Amniotic stem cell (primary cell): ENCODE measurements around the gene SCN1B.
"Not testable (repeated sequence)": the region's sequence is repeated elsewhere in the genome, so short reads cannot be mapped to it uniquely, and the experiment has no call there.

ENCODE experiments used
- DNase-seq: peaks from one replicate; lab custom pipeline; 2025; lab: John Stamatoyannopoulos, UW

The SCN1B gene

GRCh38 chr19:35030257-35031071 lies at the start of gene SCN1B:
Gene SCN1B, plus strand, starts transcription at chr19:35030470. Its CDS starts 351 bp downstream, at chr19:35030821.
- peak; percentile 48 for DNase-seq

DNA sequence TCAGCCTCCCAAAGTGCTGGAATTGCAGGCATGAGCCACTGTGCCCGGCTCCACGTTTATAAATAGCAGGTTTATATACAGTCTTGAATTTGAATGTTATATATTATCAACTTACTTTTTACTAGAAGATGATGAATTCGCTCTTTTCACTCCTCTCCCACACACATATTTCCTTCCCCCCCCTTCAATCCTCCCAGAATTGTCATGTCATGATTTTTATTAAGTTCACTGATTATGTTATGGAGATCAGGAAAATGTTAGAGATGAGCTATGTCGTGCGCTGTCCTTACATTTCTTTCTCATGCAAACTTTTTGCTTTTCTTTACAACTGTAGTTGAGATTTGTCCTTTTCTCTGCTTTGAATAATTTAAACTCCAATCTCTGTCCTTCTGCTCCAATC lies 48.0 kb upstream of the SCN1B start:
- no peak for DNase-seq

- DNase-seq: no peak
Observed at GRCh38 chr19:34983786-34984185, 46.5 kb upstream of the SCN1B start.

- DNase-seq: no peak
Observed at GRCh38 chr19:34984287-34984686, 46.0 kb upstream of the SCN1B start.

DNA sequence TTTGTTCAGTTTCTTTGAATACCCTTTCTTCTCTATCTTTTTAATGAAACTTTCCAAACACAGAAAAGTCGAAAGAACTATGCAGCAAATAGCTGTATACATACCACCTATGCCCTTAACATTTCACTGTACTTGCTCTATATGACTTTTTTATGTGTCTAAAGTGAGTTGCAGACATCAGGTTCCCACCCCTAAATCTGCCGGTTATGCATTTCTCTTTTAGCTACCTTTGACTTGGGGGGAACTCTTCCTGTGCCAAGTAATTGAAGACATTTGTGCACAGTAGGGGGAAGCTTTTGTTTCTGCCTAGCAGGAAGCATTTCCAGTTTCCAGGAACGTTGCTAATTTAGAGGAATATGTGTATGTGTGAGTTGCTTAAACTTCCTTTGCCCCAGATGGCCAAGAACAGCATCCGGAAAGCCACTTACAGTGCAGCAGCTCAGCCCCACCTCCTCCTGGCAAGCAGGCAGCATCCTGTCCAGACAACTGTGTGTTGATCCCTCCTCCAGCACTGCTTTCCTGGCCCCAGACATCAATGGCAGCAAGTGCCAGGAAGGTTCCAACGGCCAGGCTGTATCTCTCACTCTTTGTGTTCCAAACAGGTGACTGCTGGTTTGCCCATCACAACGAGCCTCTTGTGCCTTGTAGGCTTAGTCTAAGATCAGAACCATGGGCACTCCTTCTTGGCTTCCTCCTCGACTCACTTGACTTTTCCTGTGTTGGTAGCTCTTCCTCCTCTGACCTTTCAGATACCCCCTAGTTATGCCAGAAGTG lies 44.8 kb upstream of the SCN1B start:
- no peak for DNase-seq

DNA sequence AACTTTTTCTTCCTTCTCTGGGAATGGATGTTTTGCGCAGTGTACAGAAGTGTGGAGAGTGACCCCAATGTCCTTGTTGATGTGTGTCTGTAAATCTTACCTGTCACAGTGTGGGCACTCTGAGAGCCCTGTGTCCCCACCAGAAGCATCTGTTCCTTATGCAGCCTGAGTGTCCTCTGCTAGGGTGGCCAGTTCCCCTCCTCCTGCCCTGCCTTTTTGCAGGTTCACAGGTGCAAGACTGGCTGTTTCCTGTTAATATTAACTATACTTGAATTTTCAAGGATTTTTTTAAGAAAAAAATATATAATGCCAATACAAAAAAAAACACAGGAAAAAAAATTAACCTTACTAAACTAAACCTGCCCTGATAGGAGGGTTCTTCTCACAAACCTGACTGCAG lies 42.2 kb upstream of the SCN1B start:
- no peak for DNase-seq

DNA sequence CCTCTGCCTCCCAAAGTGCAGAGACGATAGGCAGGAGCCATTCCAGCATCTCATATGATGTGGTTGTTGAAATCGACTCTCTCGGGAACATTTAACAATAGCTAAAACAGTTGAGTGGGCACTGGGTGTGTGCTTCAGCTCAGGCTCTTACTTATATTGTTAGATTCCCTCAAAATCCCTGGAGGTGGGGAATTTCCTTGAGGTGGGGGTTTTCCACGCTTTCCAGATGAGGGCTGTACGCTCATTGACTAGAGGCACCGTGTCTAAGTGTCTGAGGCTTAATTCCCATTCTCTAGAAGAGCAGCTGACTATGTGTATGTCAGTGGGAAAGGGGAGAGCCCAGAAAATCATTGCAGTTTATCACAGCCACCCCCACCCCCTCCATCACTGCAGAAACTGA lies 41.0 kb upstream of the SCN1B start:
- DNase-seq: no peak

GRCh38 chr19:34990578-34991192 lies 39.6 kb upstream of the SCN1B start:
- no peak for DNase-seq

DNA sequence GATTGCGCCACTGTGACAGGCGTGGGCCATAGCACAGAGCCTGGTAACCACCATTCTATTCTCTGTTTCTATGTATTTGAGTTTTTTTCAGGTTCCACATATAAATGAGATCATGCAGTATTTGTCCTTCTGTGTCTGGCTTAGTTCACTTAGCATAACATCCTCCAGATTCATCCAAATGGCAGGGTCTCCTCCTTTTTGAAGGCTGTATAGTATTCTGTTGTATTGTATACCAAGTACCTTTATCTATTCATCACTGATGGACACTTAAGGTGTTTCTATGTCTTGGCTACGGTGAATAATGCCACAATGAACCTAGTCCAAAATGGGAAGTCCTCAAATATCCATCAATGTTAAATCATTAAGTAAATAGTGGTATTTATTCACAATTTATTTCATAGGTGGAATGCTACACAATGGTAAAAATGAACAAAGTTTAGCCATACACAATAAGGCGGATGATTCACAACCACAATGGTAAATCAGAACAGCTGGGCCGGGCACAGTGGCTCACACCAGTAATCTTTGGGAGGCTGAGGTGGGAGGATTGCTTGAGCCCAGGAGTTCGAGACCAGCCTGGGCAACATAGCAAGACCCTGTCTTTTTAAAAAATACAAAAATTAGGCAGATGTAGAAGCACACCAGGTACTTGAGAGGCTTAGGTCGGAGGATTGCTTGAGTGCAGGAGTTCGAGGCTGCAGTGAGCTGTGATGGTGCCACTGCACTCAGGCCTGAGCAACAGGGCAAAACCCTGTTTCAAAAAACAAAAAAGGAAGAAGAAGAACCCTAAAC lies 38.5 kb upstream of the SCN1B start:
- DNase-seq: no peak

DNA sequence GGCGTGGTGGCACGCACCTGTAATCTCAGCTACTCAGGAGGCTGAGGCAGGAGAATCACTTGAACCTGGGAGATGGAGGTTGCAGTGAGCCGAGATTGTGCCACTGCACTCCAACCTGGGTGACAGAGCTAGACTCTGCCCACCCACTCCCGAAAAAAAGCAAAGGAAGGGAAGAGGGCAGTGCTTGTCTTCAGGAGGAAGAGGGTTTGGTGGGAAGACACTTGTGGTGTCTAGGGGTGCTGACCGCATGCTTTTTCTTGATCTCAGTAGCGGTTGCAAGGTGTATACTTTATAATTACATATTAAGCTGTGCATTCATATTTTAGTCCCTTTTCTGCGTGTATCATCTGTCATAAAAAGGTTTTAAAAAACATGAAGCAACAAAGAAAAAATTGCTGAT lies 37.7 kb upstream of the SCN1B start:
- DNase-seq: not testable (repeated sequence)

DNA sequence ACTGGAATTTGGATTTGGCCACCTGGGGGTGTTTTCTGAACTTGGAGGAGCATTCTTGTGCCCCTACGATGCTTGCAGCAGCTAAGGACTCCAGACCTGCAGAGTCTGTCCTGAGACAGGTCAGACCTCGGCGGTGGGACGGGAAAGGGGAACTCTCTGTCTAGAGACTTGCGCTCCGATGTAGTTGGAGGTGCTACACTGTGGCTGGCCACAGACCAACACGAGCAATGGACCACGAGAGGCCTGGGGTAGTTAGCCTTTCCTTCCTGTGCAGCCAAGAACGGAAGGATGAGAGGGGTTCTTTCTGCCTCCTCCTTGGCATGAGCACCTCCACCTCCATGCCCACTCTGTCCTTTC lies 36.0 kb upstream of the SCN1B start:
- DNase-seq: no peak

GRCh38 chr19:34994643-34995541 lies 35.4 kb upstream of the SCN1B start:
- no peak for DNase-seq

DNA sequence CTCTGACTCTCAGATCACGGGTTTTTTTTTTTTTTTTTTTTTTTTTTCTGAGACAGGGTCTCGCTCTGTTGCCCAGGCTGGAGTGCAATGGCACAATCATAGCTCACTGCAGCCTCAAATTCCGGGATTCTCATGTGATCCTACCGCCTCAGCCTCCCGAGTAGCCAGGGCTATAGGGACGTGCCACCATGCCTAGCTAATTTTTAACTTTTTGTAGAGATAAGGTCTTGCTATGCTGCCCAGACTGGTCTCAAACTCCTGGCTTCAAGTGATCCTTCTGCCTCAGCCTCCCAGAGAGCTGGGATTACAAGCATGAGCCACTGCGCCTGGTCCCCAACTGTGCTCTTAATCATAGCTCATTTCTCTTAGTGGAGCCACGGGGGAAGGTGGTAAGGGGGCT lies 34.7 kb upstream of the SCN1B start:
- DNase-seq: no peak

DNA sequence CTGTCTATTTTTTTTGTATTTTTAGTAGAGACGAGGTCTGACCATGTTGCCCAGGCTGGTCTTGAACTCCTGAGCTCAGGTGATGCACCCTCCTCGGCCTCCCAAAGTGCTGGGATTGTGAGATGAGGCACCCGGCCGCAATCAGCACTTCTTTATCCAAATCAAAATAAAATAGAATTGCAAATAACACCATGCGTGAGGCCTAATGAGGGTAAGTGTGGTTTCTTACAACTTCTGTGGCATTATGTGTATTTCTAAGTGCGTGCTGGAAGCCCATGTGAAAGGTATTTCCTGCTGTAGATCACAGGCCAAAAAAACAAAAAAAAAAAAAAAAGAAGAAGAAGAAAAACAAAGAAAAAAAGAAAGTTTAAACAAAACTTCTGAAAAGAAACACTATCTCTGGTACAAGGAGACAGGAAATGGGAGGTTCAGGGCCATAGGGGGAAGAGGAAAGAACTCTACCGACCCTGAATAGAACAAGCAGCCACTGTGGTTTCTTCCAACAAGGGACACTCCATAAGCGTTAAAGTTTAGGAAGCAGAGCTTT lies 33.1 kb upstream of the SCN1B start:
- DNase-seq: no peak

GRCh38 chr19:34998224-34998623 lies 32.0 kb upstream of the SCN1B start:
- not testable (repeated sequence) for DNase-seq

- DNase-seq: no peak
Observed at GRCh38 chr19:34998777-34999497, 31.3 kb upstream of the SCN1B start.

- DNase-seq: peak; percentile 65
Observed at GRCh38 chr19:34999498-35000337, 30.6 kb upstream of the SCN1B start, which contains the start of gene GRAMD1A. Gene GRAMD1A, plus strand, starts transcription at chr19:35000323. Its CDS starts 156 bp downstream, at chr19:35000479.

DNA sequence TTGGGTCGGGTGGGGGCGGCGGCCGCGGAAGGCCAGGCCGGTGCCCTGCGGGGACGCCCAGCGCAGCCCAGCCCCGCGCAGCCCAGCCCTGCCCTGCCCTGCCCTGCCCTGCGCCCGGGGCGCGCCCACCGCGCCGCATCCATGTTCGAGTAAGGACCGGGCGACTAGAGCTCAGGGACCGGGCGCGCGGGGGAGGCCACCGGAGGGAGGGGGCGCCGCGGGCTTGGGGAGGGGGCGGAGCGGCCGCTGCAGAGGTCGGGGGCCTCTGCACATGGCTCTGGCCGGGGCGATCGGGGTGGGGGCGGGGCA lies 30.0 kb upstream of the SCN1B start:
- DNase-seq: no peak
